NCI-H2029 treated with DMSO at 0.1 percent for 48 hours (cell line): ENCODE results near the gene BTNL2.

ENCODE experiments used
- DNase-seq: peaks from one replicate; lab custom pipeline; 2025; lab: John Stamatoyannopoulos, UW

BTNL2 gene

DNA sequence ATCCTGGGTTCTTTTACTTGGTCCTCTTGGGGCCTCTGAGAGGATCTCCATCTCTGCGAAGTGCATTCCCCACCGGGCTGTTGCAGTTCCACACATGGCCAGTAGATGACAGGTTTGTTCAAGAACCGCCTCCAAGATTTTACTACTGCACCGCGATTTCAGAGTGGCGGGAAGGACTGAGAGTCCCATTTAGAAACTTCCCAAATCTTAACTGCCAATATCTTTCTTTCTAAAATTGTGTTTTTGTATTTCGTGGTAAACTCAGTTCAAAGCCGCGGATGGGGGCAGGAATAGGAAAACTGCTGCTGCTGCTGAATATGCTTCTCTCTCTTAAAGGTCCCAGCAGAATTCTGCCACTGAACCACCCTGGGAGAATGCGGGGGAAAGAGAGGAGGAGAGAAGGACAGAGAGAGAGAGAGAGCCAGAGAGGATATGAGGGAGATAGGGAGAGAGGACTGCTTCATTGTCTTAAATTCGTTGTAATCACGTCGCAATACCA, 8.6 kb upstream of the BTNL2 start:
- peak; percentile 35 for DNase-seq

DNA sequence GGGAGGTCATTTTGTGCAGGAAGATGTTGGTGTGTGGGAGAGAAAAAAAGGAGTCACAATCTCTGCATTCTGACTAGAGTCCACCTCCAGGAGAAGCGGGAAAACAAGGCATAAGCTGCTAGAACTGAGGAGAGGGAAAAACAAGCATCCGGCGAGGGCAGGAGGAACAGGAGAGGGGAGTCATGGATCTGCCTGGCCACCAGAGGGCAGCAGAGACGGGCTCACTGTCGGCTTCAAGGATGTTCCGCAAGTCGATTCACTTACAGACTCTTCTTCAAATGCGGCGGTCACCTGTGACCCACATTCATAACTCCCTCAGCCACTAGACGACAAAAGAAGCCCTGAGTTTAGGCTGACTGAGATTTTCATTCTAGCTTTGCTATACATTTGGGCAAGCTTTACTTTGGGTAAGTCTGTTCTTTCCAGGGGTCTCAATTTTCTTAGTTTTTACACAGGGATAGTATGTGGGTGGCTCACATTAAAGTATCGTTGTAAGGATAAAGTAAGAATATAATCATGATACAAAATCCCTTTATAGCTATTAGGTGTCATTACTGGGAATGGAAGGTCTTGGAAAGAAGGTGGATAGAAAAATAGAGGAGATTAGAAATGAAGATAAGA, 6.6 kb upstream of the BTNL2 start:
- peak; percentile 51 for DNase-seq

DNA sequence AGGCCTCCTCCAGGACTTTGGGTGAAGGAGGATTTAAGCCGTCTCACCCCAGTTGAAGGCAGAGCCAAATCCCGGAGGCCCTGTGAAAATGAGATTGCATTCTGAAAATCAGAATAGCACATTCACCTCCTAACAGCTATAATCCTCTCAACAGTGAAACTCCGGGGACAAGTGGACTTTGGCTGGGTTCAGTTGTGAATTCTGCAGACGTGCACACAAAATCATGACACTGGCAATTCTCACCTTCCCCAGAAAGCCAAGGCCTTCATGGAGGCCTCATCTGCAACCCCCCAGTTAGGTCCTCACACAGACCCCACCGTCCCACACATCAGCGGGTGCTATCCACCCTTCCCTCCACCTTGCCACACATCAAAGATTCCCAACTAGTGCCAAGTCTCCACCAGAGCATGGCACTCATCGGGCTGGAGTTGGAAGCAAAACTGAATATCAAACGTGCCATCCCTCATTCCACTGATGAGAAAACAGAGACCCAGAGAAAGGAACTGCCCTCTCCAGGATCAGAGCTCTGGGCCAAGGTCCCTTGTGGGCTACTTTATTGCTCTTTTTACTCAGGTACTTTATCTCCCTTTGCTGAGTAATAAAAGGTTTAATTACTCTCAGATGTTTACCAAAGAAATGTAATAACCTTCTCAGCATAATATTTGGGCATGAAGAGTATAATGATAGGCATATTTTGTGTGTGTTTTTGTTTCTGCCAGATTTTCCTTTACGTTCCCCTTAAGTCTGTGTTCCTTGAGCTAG, 4.8 kb upstream of the BTNL2 start:
- DNase-seq = no peak

DNA sequence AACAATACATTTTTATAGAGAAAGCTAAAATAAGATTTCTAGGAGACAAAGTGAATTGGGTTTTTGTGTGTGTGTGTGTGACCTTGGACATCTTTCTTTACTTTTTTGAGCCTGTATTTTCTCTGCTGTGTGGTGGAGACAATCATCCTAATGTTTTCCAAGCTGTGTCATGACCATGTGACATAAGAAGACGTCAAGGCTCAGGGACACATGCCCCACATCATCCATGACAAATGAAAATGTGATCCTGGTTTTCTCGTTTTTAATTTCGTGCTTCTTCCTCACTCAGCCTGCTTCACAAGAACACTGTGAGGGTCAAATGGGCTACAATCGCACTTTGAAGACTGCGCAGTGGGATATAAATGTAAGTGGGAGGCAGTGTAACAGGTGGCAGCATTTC, 3.9 kb upstream of the BTNL2 start:
- no peak for DNase-seq

DNA sequence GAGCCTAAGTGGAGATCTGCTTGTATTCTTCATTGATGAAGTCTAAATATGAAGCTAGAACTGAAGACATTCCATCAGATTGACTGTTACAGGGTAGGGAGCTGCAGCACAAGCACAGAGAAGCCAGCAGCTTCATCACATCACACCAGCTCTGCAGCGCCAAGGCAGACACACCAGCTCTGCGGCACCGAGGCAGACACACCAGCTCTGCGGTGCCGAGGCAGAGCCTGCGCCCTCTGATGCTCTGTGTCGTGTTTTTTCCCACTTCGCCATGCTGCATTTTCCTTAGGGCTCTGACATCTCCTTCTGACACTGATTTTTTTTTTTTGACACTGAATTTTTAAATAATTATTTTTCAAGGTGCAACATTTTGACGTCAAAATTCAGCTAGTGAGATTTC, 784 bp downstream of the BTNL2 start:
- no peak for DNase-seq

DNA sequence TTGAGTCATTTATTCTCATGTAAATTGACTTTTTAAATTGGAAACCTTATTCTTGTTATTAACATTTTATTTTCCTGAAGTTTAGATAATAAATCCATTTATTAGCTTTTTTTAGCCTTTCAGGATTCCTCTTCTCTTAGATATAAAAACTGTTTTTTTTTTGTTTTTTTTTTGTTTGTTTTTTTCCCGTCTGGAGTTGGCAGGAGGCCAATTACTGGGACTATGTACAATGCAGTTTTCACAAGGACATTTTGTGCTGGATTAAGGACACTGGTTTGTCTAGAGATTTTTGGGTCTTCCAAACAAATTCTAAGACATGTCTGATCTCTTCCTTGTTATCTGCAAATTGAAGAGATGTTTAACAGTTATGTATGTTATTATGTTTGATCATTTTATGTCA, 1.3 kb downstream of the BTNL2 start:
- no peak for DNase-seq

DNA sequence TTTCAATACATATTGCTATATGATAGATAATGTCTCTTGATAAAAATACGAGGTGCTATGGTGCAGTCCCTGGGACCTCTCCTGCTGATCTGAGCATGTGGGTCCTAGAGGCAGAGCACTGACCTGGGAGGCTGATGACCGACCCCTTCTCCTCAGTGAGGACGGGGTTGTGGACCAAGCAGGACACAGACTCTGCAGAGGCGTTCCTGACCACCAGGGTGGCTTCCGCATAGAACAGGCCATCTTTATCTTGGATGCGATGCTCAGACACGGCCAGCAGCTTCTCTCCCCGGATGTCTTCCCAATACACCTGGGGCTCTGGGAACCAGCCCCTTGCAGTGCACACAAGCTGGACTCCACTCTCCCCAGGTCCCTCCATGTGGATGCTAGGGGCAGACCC, 4.2 kb downstream of the BTNL2 start:
- DNase-seq = no peak

DNA sequence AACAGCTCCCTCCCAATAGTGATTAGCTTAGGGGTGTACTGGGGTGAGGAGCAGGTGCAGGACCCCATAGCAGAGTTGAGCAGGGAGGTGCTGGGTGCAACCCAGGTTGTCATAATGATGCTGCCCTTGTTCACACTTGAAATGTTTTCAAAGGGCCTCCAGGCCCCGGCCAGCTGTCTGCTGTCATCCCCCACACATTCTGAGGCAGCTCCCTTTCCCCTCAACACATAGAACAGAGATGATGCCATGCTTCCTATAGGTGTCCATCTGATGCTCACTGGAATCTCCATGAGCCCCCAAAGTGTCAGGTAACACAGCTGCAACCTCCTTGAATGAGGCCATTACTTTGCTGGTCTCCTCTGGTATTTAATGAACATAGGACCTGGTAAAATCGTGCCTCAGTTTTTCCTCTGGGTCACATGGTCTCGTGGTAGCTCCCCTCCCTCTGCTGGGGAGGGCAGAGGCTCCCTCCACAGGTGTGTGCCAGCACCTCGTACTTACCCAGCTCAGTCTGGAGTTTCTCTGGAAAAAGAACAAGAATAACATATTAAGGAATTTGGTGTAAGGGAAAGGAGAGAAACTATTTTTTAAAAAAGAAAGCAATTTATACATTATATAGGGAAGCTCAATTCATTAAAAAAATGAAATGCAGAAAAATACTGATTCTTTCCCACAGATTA, 5.6 kb downstream of the BTNL2 start:
- no peak for DNase-seq

DNA sequence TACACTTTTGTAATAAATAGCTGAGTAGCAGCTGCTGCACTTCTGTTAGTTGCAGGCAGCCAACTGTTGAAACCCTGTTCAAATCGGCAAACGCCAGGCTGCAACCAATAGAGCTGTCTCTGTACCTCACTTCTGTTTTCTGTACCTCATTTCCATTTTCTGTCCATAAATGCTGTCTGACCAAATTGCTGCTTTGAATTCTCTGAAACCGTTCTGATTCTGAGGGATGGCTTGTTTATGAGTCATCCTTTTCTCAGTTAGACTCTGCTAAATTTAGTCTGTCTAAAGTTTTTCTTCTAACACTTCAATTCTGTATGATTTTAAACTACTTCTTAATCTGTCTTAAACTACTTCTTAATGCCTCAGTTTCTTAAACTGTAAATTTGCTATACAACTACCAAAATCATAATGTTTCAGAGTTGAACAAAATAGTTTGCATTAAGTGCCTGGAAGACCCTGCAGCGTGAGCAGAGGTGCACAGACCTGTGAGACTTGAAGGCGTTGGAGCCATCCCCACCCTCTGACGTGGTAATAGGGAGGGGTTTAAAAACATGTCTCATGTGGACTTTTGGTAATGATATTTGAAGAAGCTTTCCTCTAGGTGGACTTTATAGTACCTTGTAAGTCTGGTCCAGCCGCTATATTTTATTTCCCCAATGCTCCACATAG, 9.6 kb downstream of the BTNL2 start:
- no peak for DNase-seq

DNA sequence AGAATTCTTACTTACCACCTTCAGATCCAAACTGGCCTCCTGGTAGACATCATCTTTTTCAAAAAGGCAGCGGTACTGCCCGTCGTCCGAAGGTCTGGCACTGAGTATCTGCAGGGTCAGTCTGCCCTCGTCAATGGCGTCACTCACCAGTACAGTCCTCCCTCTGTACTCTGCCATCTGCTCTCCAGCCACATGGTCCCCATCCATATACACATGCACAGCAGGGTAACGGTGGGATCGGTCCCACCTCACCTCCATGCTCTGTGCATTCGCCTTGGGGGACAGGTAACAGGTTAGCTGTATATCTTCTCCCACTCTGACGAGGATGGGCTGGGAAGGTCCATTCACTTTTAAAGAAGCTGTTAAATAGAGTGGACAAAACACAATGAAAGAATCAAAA, 11.0 kb downstream of the BTNL2 start:
- no peak for DNase-seq

DNA sequence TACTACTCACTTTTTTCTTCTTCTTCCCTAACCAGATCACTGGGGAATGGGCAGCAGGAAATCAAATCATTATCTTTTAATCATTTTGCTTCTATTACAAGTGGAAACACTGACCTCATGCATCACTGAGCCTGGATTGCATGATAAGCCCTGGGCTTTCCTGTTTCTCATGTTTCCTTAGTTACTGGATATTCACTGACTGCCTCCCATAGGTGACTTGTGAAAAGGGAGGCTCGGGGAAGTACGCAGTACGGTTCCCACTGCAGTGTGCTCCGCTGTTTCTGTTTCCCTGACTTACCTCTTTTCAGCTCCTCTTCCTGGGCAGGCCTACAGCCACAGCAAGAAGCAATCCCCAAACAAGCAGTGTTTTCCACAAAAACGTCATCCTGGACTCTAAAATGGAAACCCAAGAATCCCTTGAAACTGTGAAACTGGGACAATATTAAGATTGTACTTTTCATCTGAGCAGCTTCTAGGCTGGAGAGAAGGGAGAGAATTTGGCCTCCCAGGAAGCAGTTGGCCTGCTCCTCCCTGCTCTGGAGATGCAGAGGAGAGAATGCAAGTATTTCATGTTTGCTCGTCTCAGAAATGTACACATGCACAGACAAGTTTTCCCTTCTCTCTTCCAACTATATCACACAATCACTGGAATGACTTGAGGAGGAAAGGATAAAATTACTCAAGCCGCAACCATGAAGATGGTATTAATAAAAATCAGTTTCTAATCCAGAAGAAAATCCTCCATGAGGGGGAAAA, 13.1 kb downstream of the BTNL2 start:
- no peak for DNase-seq

DNA sequence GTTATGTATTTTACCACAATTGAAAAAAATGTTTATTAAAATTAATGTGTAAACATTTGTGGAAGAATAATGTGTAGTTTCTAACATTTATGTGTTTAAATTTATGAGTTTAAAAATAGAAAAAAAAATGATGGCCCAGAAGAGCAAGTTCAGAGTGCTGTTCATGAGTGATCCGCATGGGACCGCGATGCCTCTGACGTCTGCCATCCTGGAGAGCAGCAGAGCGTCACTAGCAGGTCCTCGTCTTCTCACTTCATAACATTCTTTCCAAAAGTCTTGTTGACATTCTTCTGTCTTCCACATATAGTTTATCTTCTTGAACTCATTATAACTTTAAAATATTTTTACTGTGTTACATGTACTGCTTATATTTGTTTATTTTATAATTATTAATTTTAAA, 15.5 kb downstream of the BTNL2 start:
- no peak for DNase-seq

DNA sequence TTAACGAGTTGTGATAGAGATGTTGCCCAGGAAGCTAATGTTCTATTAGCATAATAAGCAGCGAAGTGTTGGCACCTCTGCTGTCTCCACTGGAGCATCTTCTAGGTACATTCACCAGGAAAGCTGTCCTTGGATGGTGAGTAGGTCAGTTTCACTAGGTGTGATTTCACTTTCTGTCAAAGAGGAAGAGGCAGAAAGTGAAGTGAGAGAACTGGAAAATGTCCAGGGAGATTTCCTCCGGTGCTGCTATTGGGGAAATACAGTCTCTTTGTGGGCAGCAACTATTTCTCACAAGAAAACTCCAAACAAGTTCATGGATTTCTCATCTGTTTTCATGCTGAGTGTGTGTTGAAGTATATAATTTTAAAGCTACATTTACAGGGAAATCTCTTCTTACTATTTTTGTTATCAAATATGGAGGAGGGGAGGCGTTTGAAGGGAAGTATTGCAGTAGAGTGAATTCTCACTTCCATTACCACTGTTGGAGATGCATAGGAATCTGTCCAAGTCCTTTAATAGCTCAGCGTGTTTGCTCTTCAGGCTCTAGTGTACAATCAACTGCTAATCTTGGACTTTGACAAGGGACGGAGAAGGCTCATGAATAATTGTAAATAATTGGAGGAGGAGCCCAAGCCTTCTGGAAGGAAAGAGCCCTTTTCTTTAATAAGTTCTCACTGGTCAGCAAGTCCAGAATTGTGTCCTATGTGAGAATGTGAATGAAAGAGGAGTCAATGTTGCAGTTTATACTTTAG, 19.2 kb downstream of the BTNL2 start:
- no peak for DNase-seq

DNA sequence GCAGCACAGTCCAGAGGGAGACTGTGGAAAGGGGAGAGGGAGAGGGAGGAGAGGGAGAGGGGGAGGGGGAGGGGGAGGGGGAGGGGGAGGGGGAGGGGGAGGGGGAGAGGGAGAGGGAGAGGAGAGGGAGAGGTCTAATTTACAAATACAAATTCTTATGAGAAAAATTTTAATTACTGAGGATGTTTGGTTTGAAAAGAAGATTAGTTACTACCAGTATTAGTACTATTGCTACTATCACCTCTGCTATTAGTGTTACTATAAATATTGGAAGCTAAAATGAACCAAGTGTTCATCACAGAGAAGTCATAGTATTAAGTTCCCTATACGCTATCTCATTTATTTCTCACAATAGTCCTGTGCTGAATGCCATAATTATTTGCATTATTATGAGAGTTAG, 20.9 kb downstream of the BTNL2 start:
- DNase-seq = no peak

DNA sequence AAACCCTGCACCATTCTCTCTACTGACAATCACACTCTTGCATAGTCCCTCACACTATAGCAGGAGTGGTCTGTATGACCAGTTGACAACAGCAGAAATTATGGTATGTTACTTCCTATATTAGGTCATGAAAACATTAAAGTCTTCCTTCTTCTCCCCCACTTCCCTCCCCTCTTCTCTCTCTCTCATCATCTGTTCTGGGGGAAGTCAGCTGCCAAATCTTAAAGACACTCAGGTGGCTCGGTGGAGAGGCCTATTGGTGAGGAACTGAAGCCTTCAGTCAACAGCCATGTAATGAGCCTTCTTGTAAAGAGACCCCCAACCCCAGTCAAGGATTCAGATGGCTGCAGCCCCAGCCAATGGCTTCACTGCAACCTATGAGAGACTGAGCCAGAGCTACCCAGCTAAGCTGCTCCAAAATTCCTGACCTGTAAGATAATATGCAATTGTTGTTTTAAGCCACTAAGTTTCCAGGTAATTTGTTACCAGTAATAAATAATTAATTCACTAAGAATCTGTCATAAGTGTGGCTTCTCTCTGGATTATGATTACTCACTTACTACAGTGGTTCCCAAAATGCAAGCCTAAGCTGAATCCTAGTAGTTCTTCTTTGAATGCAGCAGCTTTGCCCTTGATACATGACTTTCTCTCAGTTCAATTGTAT, 24.1 kb downstream of the BTNL2 start:
- DNase-seq = no peak

DNA sequence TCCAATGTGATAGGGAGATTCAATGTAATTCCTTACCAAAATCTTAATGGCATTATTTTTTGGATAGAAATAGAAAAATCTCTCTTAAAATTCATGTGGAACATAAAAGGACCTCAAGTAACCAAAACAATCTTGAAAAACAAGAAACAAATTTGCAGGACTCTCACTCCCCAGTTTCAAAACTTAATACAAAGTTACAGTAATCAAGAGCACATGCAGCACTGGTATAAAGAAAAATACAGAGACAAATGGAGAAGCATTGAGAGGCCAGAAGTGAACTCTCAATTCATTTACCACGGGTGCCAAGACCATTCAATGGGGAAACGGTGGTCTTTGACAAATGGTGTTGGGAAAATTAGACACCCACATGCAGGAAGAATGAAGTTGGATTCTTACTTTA, 27.4 kb downstream of the BTNL2 start:
- DNase-seq = no peak

DNA sequence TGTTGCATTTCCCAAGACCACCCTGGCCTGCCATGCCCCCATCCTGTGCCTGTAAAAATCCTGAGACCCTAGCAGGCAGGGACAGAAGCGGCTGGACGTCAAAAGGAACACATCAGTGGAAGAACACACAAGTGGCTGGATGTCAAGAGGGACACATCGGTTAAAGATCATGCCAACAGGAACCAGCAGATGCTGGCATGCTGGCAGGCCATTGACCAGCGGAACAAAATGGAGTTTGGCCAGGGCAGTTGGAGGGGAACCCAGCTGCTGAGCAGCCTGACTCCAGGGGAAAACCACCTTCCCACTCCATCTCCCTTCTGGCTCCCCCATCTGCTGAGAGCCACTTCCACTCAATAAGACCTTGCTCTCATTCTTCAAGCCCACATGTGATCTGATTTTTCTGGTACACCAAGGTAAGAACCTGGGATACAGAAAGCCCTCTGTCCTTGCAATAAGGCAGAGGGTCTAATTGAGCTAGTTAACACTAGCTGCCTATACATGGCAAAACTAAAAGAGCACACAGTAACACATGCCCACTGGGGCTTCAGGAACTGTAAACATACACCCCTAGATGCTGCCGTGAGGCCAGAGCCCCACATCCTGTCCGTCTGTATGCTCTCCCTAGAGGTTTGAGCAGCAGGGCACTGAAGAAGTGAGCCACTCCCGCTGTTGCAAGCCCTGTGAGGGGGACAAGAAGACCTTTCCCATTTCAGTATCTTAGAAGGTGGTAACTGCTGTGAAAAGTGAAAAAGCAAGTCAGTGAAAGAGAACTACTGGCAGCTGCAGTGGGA, 31.0 kb downstream of the BTNL2 start:
- DNase-seq = no peak

DNA sequence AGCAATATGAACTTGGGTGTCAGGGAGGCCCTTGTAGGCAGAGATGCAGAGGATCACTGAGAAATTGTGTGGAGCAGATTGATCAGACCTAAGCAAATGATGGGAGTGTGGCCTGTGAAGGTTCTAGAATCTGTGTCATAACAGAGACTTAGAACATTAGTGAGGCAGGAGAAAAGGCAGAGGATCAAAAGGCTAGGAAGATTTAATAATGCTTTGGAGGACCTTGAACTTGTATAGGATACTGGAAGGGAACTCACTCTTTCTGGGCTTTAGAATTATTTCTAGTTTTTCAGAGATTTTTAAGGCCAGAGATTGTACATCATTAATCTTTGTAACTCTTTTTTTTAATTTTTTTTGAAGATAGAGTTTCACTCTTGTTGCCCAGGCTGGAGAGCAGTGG, 35.2 kb downstream of the BTNL2 start, which contains the start of gene TSBP1:
TSS of gene TSBP1 (minus strand) at position 101 of the 400 bp plus-strand sequence. CDS start 197 bp downstream, outside the sequence.
- DNase-seq = no peak

DNA sequence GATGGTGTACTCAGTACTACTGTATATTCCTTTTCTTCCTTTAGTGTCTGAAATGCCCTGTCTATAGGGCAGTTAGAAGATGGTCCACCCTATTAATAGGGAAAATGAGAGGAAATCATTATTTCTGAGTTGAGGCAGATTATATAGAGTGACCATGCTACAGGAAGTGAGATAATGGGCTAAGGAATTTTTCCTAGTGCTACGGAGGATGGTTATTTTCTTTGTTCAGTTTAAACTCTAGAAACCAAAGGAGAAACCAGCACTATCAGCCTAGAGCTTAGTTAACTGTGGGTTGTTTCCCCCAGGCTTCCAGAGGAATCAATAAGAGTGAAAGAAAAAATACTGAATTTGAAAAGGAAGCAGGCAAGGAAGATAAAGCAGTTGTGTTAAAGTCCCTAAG, 35.8 kb downstream of the BTNL2 start:
- no peak for DNase-seq

DNA sequence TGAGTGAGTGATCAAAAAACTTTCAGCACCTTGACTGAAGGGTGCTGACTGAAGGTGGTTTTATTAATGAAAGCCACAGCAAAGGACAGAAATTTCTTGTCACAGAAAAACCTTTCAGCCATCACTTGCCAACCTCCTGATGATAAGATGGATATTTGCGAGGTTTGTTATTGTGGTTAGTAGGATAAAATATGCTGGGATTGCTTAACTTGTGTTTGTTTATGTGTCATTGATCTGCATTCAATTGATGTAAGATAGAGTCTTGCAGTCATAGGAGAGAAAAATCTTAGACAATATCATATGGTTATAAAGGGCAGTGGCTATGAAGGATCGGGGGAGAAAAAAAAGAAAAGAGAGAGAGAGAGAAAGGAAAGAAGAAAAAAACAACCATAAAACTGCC, 36.5 kb downstream of the BTNL2 start:
- DNase-seq = no peak
